Glutamatergic neuron (in vitro differentiated cells): Measurements from ENCODE around the gene TM9SF3. TPM values are rescaled to one million over a fixed set of nuclear protein-coding genes. Genes with fewer than 3 reads are reported as not detected.

ENCODE experiments used
- DNase-seq: peaks from one replicate; pipeline ENCODE4 v3.0.0; 2022
- H3K27ac Mint-ChIP-seq: one replicate; pipeline ENCODE4 v1.8.0; 2020; ENCODE audit warnings: mild to moderate bottlenecking, mixed read lengths, inconsistent platforms; ENCODE audit not compliant: unreplicated experiment
- H3K27me3 Mint-ChIP-seq: one replicate; pipeline ENCODE4 v1.8.0; 2020; ENCODE audit warnings: mild to moderate bottlenecking, moderate library complexity, mixed read lengths, inconsistent platforms; ENCODE audit not compliant: unreplicated experiment
- H3K36me3 Mint-ChIP-seq: one replicate; pipeline ENCODE4 v1.8.0; 2020; ENCODE audit warnings: mild to moderate bottlenecking, mixed read lengths, inconsistent platforms; ENCODE audit not compliant: unreplicated experiment
- H3K4me1 Mint-ChIP-seq: one replicate; pipeline ENCODE4 v1.8.0; 2020; ENCODE audit warnings: mild to moderate bottlenecking, low read depth, mixed read lengths, inconsistent platforms; ENCODE audit not compliant: unreplicated experiment
- H3K4me3 Mint-ChIP-seq: one replicate; pipeline ENCODE4 v1.8.0; 2020; ENCODE audit warnings: mild to moderate bottlenecking, mixed read lengths, inconsistent platforms; ENCODE audit not compliant: unreplicated experiment
- H3K9me3 Mint-ChIP-seq: one replicate; pipeline ENCODE4 v1.8.0; 2020; ENCODE audit warnings: mild to moderate bottlenecking, moderate library complexity, mixed read lengths, inconsistent platforms; ENCODE audit not compliant: unreplicated experiment
- long read RNA-seq: library from polyadenylated mRNA; unstranded; transcript quantifications from one replicate; pipeline ENCODE4 v2.0.0, GENCODE V29; 2020; ENCODE audit not compliant: unreplicated experiment
- total RNA-seq: library from RNA; stranded (reverse); fragmentation: NEBNext Ultra II Directional; extraction: Animal tissue kit (Norgen Biotek cat#: 25700); gene quantifications from one replicate; pipeline ENCODE4 v1.2.1, GENCODE V29; 2021; ENCODE audit not compliant: unreplicated experiment
- TF ChIP-seq, protein P1 (sequence below): fragments of 200-600 bp; sonication (generic); IDR thresholded peaks from one replicate; pipeline ENCODE4 v1.5.0; 2021; ENCODE audit not compliant: partially characterized antibody, unreplicated experiment

TM9SF3 gene
- 99.1 TPM for total RNA-seq
- long read RNA-seq, full-length matches to known transcripts, result 1 of 1 reads
- long read RNA-seq, partial matches to known transcripts, result 0 of 1 reads
- long read RNA-seq, other reads (novel, unspliced or antisense), result 0 of 1 reads

DNA sequence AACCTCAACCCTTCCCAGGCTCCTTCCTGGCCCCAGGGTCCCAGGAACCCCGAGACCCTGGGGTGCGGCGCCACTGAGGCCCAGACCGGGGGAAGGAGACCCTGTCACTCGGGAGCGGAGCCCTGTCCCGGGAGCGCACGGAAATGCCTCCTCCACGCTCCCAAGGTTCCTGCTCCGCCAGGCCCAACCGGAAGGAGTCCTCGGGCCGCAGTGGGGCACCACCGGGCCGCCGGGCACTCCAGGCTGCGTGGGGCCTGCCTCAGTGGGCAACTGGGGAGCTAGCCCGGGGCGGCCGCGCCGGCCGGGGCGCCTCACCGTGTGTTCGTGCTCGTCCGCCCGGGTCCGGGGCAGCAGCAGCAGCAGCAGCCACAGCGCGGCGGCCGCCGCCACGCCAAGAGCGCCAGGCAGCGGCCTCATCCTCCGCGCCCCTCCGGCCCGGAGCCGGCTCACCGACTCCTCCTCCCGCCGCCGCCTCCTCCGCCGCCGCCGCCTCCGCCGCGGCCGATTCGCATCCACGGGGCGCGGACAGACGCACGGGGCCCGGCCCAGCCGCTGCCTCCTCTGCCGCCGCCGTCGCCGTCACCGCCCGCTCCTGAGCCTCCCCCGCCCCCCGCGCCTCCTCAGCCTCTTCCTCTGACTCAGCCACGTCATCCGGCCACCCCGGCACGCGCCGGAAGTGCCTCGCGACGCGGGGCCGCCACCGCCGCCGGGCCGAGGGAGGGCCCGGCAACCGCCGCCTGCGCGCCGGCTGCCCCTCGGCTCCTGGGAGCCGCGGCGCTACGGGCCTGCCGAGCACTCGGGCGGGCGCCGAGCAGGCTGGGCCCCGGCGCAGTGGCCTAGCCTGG is at the start of gene TM9SF3:
TSS of gene TM9SF3 (minus strand) at position 594 of the 845 bp plus-strand sequence. CDS start at position 417, 177 bp downstream.
- peaks cover 2% of the 10 kb centered on the region for H3K27me3 Mint-ChIP-seq
- peak within 1 kb of the TSS; percentile 95 for H3K27ac Mint-ChIP-seq
- H3K36me3 Mint-ChIP-seq, result no peaks in the 10 kb centered on the region
- peak within 1 kb of the TSS; percentile 90 for H3K4me3 Mint-ChIP-seq
- H3K4me1 Mint-ChIP-seq, result peaks cover under 1% of the 10 kb centered on the region
- TF ChIP-seq, protein P1, sequence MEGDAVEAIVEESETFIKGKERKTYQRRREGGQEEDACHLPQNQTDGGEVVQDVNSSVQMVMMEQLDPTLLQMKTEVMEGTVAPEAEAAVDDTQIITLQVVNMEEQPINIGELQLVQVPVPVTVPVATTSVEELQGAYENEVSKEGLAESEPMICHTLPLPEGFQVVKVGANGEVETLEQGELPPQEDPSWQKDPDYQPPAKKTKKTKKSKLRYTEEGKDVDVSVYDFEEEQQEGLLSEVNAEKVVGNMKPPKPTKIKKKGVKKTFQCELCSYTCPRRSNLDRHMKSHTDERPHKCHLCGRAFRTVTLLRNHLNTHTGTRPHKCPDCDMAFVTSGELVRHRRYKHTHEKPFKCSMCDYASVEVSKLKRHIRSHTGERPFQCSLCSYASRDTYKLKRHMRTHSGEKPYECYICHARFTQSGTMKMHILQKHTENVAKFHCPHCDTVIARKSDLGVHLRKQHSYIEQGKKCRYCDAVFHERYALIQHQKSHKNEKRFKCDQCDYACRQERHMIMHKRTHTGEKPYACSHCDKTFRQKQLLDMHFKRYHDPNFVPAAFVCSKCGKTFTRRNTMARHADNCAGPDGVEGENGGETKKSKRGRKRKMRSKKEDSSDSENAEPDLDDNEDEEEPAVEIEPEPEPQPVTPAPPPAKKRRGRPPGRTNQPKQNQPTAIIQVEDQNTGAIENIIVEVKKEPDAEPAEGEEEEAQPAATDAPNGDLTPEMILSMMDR, result no peak
- H3K9me3 Mint-ChIP-seq, result peaks cover 6% of the 10 kb centered on the region
- DNase-seq, result peak; percentile 93

DNA sequence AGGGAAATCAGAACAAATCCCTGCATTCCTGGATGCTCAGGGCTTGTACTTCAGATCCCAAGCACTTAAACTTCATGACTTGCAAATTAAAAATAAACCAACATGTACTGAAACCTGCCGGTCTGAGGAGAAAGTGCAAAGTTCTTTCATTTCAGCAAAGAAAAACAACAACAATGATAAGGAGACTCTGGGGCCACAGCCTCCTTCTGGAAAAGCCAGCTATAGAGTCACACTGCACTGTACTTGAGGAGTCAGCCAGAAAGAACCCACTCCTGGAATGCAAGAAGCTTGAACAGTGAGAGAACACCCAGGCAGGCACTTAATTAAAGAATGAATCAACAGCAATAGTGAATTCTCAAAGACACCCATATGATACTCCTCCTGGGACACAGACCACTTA is 49.7 kb upstream of the TM9SF3 start:
- Mint-ChIP-seq H3K36me3 (no peaks in the 10 kb centered on the region), H3K27ac (no peak overlapping the region), H3K4me1 (no peaks in the 10 kb centered on the region), H3K27me3 (no peaks in the 10 kb centered on the region), H3K4me3 (no peak overlapping the region), H3K9me3 (no peaks in the 10 kb centered on the region)
- DNase-seq, result no peak
- TF ChIP-seq, protein P1, result no peak

DNA sequence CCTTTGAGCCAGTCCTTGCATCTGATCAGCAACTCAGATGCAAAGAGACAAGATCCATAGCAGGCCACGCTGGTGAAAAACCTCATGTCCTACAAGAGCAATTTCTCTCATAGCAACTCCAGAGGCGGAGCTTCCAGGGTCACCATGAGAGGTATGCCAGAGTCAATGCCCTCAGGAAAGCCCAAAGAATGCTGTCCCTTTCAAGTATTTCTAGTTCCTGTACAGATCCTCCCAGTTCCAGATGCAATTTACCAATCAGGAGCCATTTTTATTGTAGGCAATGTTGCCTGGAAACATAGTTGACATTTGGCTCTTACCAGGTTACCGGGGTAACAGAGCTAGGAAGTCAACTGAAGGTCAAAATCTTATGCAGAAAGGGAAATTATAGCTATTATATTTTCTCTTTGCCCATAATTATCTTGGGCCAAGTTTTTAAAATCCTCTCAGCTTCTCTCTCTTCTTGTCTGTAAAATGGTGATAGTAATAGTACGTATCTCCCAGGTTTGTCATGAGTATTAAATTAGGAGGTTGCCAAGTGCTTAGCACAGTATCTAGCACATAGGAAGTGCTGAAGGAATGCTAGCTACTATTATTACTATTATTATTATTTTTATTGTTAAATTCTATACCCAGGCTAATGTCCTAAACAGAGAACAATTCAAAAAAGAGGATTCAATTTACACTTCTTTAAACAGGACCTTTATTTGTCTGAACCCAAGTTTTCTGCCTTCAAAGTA is 46.3 kb upstream of the TM9SF3 start:
- H3K36me3 Mint-ChIP-seq, result no peaks in the 10 kb centered on the region
- H3K9me3 Mint-ChIP-seq, result no peaks in the 10 kb centered on the region
- no peak overlapping the region for H3K27ac Mint-ChIP-seq
- no peaks in the 10 kb centered on the region for H3K4me1 Mint-ChIP-seq
- DNase-seq, result no peak
- TF ChIP-seq, protein P1, result no peak
- no peak overlapping the region for H3K4me3 Mint-ChIP-seq
- H3K27me3 Mint-ChIP-seq, result no peaks in the 10 kb centered on the region

DNA sequence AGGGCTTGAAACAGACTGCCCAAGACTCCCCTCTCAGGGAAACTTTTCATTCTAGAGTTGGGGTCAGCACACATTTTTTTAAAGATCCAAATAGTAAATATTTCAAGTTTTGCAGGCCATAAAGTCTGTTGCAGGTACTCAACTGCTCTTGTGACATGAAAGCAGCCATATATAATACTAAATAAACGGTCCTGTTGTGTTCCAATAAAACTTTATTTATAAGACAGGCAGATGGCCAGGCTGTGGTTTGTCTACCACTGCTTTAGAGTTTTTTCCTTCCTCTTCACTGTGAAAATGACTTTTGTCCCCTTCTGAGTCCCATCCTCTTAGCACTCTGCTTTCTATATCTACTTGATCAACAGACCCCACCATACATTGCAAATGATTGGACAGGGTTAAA is 40.5 kb upstream of the TM9SF3 start:
- H3K36me3 Mint-ChIP-seq, result no peaks in the 10 kb centered on the region
- H3K4me3 Mint-ChIP-seq, result no peak overlapping the region
- no peaks in the 10 kb centered on the region for H3K4me1 Mint-ChIP-seq
- TF ChIP-seq, protein P1, result no peak
- no peak for DNase-seq
- H3K27ac Mint-ChIP-seq, result no peak overlapping the region
- no peaks in the 10 kb centered on the region for H3K27me3 Mint-ChIP-seq
- no peaks in the 10 kb centered on the region for H3K9me3 Mint-ChIP-seq

DNA sequence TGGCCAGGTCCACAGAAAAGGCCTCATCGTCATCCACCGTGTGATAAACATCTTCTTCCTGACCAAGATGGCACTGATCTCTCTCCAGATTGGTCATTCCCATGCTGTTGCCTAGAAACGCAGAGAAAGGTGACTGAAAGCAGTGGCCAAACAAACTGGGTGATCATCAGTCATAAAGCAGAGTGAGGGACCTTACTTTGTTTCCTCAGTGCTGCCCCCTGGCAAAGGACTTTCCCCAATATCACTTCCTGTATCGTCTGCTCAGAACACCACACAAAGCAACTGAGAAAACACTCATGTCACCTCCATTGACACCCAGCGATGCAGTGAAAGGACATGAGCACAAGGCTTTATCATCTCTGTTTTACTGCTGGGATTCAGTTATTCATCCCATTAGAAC is 40.0 kb upstream of the TM9SF3 start:
- Mint-ChIP-seq H3K27ac (no peak overlapping the region), H3K36me3 (no peaks in the 10 kb centered on the region), H3K4me3 (no peak overlapping the region), H3K27me3 (no peaks in the 10 kb centered on the region), H3K4me1 (no peaks in the 10 kb centered on the region), H3K9me3 (no peaks in the 10 kb centered on the region)
- DNase-seq, result no peak
- TF ChIP-seq, protein P1, result no peak
